MG63 (cell line): ENCODE results near the gene CHMP1A. TPM values are rescaled to one million over a fixed set of nuclear protein-coding genes. Genes with fewer than 3 reads are reported as not detected.

Experiments
- DNase-seq: peaks from one replicate; pipeline ENCODE4 v3.0.0-alpha.2; 2020
- H3K27me3 ChIP-seq: fragments of 250-450 bp; sonication (Bioruptor Pico); 2 replicates; pipeline ENCODE4 v1.5.1; 2020; ENCODE audit warnings: mild to moderate bottlenecking, moderate library complexity
- H3K36me3 ChIP-seq: fragments of 250-450 bp; sonication (Bioruptor Pico); 2 replicates; pipeline ENCODE4 v1.5.1; 2020; ENCODE audit warnings: mild to moderate bottlenecking, moderate library complexity
- H3K4me3 ChIP-seq: fragments of 250-450 bp; sonication (Bioruptor Pico); 2 replicates; pipeline ENCODE4 v1.5.1; 2020; ENCODE audit warnings: mild to moderate bottlenecking, moderate library complexity
- H3K9me3 ChIP-seq: fragments of 250-450 bp; sonication (Bioruptor Pico); 2 replicates; pipeline ENCODE4 v1.5.1; 2020; ENCODE audit warnings: mild to moderate bottlenecking, moderate library complexity
- total RNA-seq: library from RNA; depleted of rRNA; stranded (reverse); fragments of >200 nt; shearing (Covaris generic); gene quantifications from 2 replicates; pipeline ENCODE4 v1.2.3, GENCODE V29; 2014; ENCODE audit warnings: low replicate concordance

The CHMP1A gene
- total RNA-seq, 1 experiment from 2014 or later = 83.9 TPM

- Histone ChIP-seq H3K27me3 (no peaks in the 10 kb centered on the region), H3K36me3 (no peaks in the 10 kb centered on the region), H3K9me3 (no peaks in the 10 kb centered on the region), H3K4me3 (no peak overlapping the region)
- DNase-seq = no peak
Measured at GRCh38 chr16:89621136-89621697, 36.3 kb downstream of the CHMP1A start.

- DNase-seq = no peak
- Histone ChIP-seq H3K27me3 (no peaks in the 10 kb centered on the region), H3K4me3 (no peak overlapping the region), H3K9me3 (no peaks in the 10 kb centered on the region), H3K36me3 (no peaks in the 10 kb centered on the region)
Measured at GRCh38 chr16:89620406-89620841, 37.1 kb downstream of the CHMP1A start.

DNA sequence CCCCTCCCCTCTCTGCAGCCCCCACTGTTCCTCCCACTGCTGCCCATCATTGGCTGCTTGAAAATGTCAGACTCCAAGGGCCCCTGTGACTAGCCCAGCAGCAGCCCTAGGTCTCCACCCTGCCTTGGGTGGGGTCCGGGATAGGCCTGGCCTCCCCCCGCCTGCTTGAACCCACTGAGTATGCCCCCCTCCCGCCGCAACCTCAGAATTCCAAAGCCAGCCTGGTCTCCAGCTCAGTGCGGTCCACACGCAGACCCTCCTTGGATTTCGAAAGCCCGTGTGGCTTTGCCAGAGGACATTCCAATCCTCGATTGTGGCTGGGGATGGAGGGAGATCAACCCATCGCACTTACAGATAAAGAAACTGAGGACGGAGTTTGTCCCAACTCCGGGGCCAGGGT, 37.7 kb downstream of the CHMP1A start:
- no peaks in the 10 kb centered on the region for H3K27me3 ChIP-seq
- DNase-seq = no peak
- no peaks in the 10 kb centered on the region for H3K9me3 ChIP-seq
- no peak overlapping the region for H3K4me3 ChIP-seq
- no peaks in the 10 kb centered on the region for H3K36me3 ChIP-seq

DNA sequence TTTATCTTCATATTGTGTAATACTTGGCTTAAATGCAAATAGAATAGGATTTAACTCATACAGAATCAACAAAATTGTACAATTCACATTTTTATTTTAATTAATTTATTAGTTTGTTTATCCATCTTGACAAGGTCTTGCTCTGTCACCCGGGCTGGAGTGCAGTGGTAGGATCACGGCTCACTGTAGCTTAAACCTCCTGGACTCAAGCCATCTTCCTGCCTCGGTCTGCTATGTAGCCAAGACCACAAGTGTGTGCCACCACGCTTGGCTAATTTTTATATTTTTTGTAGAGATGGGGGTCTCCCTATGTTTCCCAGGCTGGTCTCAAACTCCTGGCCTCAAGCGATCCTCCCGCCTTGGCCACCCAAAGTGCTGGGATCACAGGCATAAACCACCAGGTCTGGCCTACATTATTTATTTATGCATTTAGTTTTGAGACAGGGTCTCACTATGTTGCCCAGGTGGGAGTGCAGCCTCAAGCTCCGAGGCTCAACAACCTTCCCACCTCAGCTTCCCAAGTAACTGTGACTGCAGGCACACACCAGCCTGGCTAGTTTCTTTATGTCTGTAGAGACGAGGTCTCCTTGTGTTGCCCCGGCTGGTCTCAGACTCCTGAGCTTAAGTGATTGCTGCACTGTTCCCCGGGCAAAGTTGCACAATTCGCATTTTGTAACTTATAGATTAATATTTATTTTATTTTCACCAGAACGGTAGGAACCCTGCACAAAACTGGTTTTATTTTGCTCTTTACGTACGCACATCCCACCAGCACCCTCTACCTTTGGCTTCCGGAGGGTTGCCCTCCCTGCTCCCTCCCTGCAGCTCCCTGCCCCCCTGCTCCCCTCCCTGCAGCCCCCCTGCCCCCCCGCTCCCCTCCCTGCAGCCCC, 39.2 kb downstream of the CHMP1A start:
- Histone ChIP-seq H3K27me3 (no peaks in the 10 kb centered on the region), H3K4me3 (no peak overlapping the region), H3K9me3 (no peaks in the 10 kb centered on the region), H3K36me3 (no peaks in the 10 kb centered on the region)
- DNase-seq = no peak

DNA sequence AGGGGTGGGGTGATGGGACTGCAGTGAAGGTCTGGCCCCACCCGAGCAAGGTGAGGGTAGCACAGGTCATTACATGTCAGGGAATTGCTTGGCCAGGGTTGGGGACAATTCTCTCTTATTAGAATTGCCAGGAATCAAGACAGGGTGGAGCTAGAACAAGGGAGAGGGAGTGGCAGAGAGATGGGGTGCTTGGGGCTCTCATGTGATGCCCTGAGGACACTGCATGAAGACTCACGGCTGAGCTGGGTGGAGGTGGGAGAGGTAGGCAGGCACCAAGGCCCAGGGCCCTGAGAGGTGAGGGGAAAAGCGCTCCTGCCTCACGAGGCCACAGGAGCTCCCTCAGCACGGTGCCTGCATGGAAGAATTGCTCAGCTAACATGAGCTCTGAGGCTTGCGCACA, 40.5 kb downstream of the CHMP1A start:
- Histone ChIP-seq H3K9me3 (no peaks in the 10 kb centered on the region), H3K4me3 (no peak overlapping the region), H3K27me3 (no peaks in the 10 kb centered on the region), H3K36me3 (no peaks in the 10 kb centered on the region)
- DNase-seq = no peak

DNA sequence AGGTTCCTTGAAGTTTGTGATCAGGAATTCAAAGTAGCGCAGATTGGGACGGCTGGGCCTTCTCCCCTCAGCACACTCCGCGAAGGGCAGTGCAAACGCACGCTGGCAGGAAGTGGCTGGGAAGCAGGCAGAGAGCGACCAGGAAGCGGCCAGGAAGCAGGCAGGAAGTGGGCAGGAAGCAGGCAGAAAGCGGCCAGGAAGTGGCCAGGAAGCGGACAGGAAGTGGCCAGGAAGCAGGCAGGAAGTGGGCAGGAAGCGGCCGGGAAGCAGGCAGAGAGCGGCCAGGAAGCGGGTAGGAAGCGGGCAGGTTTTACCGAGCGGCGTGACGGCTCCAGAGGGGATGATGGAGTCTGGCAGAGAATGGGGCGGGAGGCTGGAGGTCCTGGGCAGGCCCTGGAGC, 40.9 kb downstream of the CHMP1A start:
- DNase-seq = no peak
- H3K36me3 ChIP-seq = no peaks in the 10 kb centered on the region

GRCh38 chr16:89615596-89616090, 41.9 kb downstream of the CHMP1A start:
- Histone ChIP-seq H3K27me3 (no peaks in the 10 kb centered on the region), H3K36me3 (no peaks in the 10 kb centered on the region), H3K9me3 (no peaks in the 10 kb centered on the region), H3K4me3 (no peak overlapping the region)
- DNase-seq = no peak

More for the DNA sequence above, 40.9 kb downstream of the CHMP1A start:
- Histone ChIP-seq H3K27me3 (no peaks in the 10 kb centered on the region), H3K9me3 (no peaks in the 10 kb centered on the region), H3K4me3 (no peak overlapping the region)

GRCh38 chr16:89615176-89615575, 42.3 kb downstream of the CHMP1A start:
- Histone ChIP-seq H3K36me3 (no peaks in the 10 kb centered on the region), H3K9me3 (no peaks in the 10 kb centered on the region), H3K4me3 (no peak overlapping the region), H3K27me3 (no peaks in the 10 kb centered on the region)
- no peak for DNase-seq

DNA sequence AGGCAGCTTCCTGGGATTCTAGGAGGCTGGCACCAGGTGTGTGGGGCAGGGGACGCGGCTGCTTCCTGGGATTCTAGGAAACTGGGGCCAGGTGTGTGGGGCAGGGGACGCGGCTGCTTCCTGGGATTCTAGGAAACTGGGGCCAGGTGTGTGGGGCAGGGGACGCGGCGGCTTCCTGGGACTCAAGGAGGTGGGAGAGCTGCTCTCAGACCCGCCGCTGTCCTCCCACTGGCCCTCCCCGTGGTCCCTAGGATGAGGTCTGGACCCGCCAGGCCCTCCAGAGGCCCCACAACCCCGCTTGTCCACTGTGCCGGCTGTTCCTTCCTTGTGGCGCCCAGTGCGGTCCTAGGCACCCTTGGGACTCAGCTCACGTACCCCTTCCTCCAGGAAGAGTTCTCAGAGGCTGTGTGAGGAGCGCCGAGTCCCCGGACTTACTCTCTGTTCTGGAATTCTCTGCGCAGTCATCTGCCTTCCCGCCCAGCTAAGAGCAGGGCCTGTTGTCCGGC, 43.5 kb downstream of the CHMP1A start:
- H3K36me3 ChIP-seq = no peaks in the 10 kb centered on the region
- no peak for DNase-seq
- no peaks in the 10 kb centered on the region for H3K9me3 ChIP-seq
- no peak overlapping the region for H3K4me3 ChIP-seq
- H3K27me3 ChIP-seq = no peaks in the 10 kb centered on the region

DNA sequence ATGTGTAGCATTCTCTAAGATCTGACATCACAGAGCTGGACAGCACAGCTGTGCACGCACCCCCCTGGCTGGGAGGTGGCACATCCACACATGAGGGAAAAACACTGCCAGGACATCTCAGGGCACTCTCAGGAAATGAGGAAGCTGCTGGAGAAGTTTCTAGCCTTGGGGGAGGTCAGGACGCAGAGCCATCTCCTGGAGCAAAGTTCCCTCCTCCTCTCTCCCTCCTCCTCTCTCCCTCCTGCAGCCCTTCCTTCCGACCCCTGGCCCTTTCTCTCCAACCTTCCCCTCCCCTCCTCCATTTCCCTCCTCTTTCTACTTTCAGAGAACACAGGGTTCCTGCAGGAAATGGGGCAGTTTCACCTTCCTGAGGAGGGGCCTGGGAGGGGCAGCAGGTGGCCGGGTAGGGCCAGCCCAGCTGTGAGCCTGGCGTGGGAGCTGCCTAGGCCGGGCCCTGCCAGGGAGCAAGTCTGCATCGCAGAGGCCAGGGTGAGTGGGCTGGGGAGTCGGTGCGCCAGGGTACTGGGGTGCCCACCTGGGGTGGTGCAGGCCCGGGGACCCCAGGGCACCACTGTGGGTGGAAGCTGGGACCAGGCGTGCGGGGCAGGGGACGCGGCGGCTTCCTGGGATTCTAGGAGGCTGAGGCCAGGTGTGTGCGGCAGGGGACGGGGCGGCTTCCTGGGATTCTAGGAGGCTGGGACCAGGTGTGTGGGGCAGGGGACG, 44.1 kb downstream of the CHMP1A start, which contains the start of gene DPEP1:
Gene DPEP1, plus strand, starts transcription at position 412 of the 723 bp plus-strand sequence. CDS start 16,769 bp downstream, outside the sequence.
- Histone ChIP-seq H3K36me3 (no peaks in the 10 kb centered on the region), H3K27me3 (no peaks in the 10 kb centered on the region), H3K4me3 (no peak within 1 kb of the TSS), H3K9me3 (no peaks in the 10 kb centered on the region)
- no peak for DNase-seq

DNA sequence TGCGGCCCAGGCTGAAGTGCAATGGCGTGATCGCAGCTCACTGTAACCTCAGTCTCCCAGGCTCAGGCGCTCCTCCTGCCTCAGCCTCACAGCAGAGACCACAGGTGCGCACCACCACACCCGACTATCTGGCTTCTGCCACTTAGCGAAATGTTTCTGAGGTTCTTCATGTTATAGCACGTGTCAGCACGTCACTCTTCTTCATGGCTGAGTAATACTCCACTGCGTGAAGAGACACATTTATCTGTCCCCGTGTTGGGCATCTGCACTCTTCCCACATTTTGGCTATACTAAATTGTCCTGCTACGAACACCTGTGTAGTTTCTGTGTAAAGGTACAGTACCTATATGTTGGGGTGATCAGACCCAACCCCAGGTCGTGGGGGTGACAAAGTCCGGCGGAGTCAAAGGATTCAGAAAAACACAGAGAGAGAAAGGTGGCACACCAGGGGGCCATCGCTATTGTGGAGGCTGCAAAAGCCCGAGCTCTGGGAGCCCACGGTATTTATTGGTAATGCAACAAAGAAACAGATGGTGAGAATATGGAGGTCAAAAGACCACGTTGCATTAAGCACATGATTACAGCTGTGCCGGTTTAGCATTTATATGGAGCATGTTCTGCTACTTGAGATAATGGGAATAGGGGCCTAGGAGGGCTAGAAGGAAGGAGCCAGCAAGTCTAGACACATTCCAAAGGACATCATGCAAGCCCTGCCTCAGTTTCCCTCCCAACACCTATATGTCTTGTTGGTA, 44.9 kb downstream of the CHMP1A start:
- no peak for DNase-seq
- H3K36me3 ChIP-seq = no peaks in the 10 kb centered on the region

GRCh38 chr16:89610108-89610453, 47.4 kb downstream of the CHMP1A start:
- no peaks in the 10 kb centered on the region for H3K36me3 ChIP-seq
- H3K27me3 ChIP-seq = no peaks in the 10 kb centered on the region
- no peak for DNase-seq
- H3K9me3 ChIP-seq = no peaks in the 10 kb centered on the region
- H3K4me3 ChIP-seq = no peak overlapping the region

More for the DNA sequence above, 44.9 kb downstream of the CHMP1A start:
- Histone ChIP-seq H3K27me3 (no peaks in the 10 kb centered on the region), H3K9me3 (no peaks in the 10 kb centered on the region), H3K4me3 (no peak overlapping the region)

GRCh38 chr16:89607937-89608740, 49.4 kb downstream of the CHMP1A start:
- H3K27me3 ChIP-seq = no peaks in the 10 kb centered on the region

GRCh38 chr16:89607453-89607852, 50.1 kb downstream of the CHMP1A start:
- DNase-seq = no peak
- Histone ChIP-seq H3K4me3 (no peak overlapping the region), H3K27me3 (no peaks in the 10 kb centered on the region), H3K9me3 (no peaks in the 10 kb centered on the region), H3K36me3 (no peaks in the 10 kb centered on the region)

More at GRCh38 chr16:89607937-89608740, 49.4 kb downstream of the CHMP1A start:
- no peak for DNase-seq
- Histone ChIP-seq H3K4me3 (no peak overlapping the region), H3K9me3 (no peaks in the 10 kb centered on the region), H3K36me3 (no peaks in the 10 kb centered on the region)

DNA sequence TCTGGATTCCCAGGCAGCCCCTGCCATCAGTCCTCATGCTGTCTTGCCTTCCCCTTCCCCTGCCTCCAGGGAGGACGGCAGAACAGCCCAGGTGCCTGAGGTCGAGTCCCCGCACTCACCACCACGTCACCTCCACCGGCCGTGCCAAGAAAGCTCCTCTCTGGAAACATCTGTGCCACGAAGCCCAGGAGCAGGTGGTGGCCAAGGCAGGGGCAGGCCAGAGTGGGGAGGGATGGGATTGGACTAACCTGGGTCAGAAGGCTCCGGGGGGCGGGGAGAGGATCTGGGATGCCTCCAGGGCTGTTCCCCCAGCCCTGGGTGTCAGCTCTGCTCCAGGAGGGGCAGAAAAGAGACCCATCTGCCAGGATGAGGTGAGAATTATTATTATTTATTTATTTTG, 51.5 kb downstream of the CHMP1A start:
- Histone ChIP-seq H3K4me3 (no peak overlapping the region), H3K9me3 (no peaks in the 10 kb centered on the region), H3K27me3 (no peaks in the 10 kb centered on the region), H3K36me3 (no peaks in the 10 kb centered on the region)
- DNase-seq = no peak
